ENCODE data around the gene CLIC4.

DNA sequence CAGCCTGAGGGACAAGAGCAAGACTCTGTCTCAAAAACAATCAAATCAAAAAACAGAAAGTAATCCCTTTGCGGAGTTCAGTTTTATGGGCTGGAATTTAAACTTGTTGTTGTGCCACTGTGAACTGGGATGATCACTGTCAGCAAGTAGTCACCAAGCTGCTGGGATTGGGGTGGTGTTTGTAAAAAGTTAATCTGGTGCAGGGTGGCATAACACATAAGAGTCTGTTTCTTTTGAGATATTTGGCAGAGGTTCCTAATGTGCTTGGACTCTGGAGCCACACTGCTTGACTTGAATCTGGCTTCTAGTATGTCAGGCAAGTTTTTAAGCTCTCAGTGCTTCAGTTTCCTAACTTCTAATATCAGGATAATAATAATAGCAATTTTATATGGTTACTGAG lies 6.6 kb downstream of the CLIC4 start:
- TF ChIP-seq, protein P1, sequence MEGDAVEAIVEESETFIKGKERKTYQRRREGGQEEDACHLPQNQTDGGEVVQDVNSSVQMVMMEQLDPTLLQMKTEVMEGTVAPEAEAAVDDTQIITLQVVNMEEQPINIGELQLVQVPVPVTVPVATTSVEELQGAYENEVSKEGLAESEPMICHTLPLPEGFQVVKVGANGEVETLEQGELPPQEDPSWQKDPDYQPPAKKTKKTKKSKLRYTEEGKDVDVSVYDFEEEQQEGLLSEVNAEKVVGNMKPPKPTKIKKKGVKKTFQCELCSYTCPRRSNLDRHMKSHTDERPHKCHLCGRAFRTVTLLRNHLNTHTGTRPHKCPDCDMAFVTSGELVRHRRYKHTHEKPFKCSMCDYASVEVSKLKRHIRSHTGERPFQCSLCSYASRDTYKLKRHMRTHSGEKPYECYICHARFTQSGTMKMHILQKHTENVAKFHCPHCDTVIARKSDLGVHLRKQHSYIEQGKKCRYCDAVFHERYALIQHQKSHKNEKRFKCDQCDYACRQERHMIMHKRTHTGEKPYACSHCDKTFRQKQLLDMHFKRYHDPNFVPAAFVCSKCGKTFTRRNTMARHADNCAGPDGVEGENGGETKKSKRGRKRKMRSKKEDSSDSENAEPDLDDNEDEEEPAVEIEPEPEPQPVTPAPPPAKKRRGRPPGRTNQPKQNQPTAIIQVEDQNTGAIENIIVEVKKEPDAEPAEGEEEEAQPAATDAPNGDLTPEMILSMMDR (IDR thresholded peaks at IDR 0.05 in 8 of 11, conservative IDR thresholded peaks at IDR 0.05 in 3 of 11) = no peak
- TF ChIP-seq POLR2A (IDR thresholded peaks at IDR 0.05) = no peak
- no peak for TF ChIP-seq POLR2AphosphoS5 (IDR thresholded peaks at IDR 0.05)

Data from spleen (tissue), 7 donors.